RPMI7951 (cell line): ENCODE results near the gene SLC43A2. TPM values are rescaled to one million over a fixed set of nuclear protein-coding genes. Genes with fewer than 3 reads are reported as not detected.
"Not testable (repeated sequence)": the region's sequence is repeated elsewhere in the genome, so short reads cannot be mapped to it uniquely, and the experiment has no call there.

Experiments used
- DNase-seq: peaks from one replicate; pipeline ENCODE4 v3.0.0-alpha.2; 2012; ENCODE audit warnings: low read depth
- total RNA-seq: library from RNA; depleted of rRNA; stranded (reverse); fragments of >200 nt; shearing (Covaris generic); gene quantifications from 2 replicates; pipeline ENCODE4 v1.2.3, GENCODE V29; 2014

Gene SLC43A2
- total RNA-seq, 1 experiment from 2014 or later = 2.5 TPM

DNA sequence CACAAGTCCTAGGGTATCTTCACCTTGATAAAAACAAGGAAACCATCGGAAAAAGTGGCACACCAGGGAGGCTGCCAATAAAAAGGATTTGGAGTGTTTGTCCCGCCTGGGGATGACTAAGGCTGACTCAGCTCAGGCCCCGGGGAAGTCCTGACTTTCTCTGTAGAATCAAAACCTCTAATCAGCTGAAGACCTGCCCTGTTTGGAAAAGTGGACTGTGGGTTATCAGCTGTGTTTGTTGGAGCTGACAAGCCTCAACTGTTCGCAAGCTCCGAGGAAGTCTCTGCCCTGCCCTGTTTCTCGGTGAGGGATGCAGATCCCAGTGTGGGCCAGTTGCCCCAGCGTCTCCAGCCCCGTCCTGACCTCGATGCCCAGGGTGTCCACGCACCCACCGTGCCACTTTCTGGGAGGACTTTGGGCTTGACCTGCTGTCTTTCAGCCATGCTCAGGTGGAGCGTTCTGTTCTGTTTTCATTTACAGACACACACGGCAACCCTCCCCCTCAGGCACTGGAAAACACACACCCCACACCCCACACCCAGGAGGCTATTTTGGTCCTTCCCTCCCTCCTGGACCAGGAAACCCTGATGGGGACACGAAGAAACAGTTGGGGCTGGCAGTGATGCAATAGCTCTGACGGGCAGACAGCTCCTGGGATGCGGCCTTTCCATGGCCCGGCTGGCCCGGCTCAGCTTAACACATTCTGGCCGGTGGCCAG lies 38.4 kb downstream of the SLC43A2 start:
- peak; percentile 92 for DNase-seq

DNA sequence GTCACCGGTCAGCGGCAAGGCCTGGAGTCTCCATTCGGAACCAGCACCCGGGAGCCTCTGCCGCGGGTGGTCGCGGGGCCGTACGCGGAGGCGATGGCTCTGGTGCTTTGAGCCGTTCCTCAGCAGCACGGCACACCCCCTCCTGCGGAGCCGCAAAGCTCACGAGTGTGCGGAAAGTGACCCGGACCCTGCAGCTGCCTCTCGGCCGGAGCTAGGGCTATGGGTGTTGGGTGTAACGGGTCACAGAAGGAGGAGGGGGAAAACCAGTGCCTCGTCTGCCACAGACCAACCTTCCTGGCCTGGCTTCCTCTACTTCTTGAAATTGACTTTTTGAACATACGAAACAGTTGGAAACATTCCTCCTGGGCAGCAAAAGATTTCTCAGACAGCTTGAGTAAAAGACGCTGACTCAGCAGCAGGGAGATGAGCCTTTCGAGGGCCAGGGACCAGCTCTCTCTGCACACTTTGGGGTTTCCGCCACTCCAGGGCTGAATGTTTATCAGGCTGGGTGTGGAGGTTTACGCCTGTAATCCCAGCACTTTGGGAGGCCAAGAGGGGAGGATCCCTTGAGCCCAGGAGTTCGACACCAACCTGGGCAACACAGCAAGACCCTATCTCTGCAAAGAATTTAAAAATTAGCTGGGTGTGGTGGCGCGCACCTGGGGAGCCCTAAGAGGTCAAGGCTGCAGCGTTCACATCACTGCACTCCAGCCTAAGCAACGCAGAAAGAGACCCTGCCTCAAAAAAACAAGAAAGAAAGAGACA lies 39.6 kb downstream of the SLC43A2 start:
- no peak for DNase-seq

DNA sequence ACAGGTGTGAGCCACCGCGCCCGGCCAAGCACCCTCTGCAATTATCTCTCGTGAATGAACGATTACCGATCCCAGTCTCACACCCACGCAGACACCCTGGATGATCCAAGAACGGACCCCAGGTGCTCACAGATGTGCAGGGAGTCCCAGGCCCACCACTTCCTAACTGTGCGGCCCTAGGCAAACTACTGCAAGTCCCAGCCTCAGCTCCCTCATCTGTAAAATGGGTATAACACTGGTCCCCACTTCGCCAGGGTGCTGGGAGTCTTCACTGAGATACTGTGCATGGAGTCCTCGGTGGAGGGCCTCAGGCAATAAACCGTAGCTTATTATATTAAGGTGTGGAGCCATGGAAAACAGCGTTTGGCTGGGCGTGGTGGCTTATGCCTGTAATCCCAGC lies 44.5 kb downstream of the SLC43A2 start:
- DNase-seq = no peak

DNA sequence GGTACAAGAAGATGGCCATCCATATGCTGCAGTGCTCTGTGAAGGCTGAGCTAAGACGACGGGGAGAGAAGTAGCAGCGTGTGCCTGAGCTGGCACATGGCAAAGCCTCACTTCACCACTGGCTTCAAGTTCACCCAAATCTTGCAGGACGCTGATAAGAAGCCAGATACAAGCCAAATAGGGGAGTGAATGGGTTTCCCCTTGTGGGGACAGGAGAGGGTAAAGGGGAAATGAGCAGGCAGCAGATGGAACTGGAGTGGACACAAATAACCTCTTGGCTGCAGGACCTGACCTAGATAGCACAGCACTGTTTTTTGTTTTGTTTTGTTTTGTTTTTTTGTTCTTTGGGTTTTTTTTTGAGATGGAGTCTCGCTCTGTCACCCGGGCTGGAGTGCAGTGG lies 45.1 kb downstream of the SLC43A2 start:
- DNase-seq = no peak

DNA sequence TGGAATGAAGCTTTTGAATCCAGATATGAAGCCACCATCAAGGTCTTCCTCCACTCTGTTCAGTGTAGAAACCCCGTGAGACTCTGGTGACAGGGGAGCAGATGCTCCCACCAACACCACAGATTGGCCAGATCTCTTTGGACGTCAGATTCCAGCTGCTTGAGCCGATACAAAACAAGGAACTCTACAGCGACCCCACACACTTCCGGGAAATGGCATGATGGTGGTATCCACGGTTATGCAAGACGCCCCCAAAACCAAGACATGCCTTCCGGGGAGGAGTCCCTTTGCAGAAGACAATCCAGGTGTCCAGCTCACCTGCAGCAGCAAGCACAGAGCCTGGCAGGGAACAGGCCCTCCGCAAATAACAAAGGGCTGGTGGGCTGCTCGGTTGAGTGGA lies 46.3 kb downstream of the SLC43A2 start:
- no peak for DNase-seq

DNA sequence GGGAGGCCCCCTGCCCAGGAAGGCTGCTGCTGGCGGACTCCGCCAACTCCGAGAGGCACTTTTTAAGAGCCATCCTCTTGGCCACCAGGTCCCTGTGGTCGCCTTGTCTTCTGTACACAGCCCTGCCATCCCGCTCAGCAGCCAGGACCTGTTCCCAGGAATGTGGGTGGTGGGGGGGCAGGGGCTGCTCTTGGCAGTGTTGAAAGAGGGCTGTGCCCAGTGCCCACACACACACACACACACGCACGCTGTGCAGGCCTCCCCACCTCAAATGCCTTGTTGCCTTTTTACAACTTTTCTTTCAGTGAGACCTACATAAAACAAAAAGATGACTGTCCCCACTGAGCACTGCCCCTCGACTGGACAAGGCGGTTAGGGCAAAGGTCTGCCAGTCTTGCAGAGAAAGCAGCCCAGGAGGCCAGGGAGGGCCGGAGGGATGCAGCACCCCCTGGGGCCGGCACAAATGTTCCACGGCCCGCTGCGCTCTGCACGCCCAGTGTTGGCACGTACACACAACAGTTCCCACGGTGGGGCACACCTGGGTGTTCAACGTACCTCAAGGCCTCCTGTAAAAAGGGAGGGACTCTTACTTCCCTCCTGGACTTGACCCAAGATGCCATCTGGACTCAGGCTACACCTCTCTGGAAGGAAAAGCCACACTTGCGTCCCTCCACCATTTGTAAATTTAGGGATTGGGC lies 47.5 kb downstream of the SLC43A2 start:
- no peak for DNase-seq

DNA sequence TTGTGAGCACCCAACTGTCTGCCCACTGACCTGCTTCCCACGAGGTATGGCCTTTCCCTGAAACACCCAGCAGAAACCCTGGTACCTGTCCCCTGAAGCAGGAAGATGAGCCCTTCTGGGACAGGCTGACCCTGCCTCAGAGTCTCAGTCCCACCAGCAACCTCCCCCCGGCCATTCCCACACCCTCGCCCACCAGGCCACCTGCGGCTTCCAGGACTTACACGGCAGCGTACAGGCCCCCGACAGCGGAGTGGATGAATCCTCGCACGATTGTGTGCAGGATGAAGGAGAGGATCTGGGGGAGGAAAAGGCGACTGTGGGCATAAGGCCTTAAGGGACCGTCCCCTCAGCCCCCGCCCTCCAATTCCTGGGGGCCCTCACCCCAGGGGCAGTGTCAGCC lies 50.6 kb downstream of the SLC43A2 start:
- no peak for DNase-seq

DNA sequence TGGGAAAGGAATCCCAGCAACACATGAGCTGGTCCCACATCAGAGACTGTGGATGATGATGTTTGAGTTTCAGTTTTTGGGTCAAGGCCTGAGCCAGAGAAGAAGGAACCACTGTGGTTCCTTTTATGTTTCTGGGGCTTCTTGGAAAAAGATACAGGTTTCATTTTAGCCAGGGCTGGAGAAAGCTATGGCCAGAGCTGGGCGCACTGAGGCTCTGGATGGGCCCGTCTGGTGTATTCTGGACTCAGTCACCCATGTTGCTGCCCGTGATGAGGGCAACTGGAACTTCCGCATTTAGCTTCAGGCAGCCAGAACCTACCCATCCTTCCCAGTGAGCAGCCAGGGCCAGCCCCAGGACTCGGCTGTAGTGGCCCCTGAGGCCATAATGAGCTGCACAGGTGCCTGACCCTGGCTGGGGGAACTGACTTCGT lies 51.0 kb downstream of the SLC43A2 start:
- no peak for DNase-seq

DNA sequence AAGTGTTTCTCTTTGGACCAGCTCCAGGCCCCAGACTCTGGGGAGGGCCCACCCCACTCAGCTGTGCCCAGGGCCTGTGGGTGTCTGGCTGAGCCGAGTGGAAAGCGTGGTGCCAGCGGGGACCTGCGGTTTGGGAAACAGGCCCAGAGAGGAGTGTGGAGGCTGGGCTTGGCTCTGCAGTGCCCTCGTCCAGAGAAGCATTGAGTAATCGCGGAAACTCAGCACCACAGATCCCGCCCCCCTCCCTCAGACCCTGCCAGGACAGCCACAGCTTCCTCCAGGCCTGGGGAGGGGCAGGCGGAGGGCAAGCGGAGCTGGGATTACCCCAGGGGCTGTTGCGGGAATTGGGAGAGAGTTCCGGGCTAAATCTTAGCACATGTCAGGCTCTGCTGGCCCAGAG lies 51.5 kb downstream of the SLC43A2 start:
- DNase-seq = peak; percentile 97

DNA sequence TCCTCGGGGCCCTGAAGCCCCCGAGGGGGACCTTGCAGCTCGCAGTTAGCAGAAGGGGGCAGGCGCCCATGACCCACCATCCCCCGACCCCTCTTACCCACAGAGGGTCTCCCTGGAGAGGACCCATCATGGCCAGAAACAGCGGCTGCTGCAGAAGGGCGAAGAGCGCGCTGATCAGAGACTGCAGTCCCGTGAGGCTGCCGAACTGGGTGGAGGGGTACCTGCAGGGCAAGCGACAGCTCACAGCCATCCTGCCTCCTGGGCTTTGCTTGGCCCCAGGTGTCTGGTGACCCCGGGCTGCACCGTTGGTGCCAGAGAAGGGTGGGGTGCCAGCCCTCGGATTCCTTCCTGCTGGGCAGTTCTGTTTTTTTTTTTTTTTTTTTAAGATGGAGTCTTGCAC lies 52.1 kb downstream of the SLC43A2 start:
- no peak for DNase-seq

DNA sequence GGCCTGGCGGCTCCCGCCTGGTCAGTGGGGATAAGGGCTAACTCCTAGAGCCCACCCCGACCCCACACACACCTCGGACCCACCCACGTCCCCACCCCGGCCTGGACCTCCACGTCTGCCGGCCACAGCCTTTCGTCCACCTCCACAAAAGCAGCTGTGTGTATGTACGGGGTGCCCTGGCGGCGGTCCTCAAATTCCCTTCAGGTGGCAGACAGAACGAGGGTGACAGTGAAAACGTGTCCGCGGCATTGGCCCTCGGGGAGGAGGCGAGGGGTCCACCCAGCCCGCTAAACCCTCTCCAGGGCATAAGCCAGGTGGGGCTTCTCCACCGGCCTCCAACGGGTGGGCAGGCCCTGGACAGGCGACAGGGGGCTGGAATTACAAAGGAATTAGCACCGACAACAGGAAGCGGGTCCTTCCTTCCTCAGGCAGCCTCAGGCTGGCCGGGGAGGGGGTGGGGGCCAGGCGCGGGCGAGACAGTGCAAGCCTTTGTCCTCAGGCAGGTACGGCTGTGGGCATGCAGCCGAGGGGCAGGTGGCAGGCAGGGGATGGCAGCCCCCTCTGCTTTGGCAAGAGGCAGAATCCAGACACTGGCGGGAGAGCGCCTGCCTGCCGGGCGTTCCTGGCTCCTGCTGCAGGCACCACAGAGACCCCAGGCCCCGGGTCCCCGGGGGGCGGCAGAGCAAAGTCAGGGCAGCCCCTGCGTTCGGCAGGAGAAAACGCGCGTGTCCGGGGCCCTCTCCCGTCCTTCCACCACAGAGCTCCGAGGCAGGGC lies 53.8 kb downstream of the SLC43A2 start:
- no peak for DNase-seq

DNA sequence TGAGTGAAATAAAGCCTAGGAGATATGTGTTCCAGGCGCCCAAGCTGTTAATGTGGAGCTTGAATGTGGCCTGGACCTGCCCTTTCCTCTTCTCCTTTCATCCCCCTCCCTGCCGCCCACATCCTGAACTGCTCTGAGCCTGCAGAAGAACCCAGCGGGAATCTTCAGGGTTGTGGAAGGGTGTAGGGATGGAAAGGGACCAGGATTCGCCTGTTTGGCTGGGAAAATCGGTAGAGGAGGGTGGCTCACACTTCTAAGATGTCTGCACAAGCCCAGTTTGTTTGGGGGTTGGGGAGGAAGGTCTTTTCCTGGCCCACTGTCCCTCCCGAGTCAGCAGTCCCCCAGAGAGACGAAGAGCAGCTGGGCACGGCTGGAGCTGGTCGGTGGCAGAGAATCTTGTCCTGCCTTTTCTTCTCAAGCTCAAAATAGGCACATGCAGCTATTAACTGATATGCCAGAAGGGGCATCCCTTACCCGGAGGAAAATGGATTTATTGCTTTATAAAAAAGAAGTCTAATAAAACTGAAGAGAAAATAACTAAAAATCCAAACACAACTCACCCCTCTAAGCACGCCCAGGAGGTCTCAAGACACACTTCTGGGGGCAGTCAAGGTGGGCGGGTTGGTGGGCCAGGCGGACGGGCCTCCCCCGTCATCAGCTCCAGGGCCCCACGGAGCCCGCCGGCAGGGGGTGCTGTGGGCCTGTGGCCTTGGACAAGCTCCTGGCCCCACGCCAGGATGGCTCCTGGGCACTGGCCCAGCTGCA lies 54.5 kb downstream of the SLC43A2 start:
- peak; percentile 65 for DNase-seq

DNA sequence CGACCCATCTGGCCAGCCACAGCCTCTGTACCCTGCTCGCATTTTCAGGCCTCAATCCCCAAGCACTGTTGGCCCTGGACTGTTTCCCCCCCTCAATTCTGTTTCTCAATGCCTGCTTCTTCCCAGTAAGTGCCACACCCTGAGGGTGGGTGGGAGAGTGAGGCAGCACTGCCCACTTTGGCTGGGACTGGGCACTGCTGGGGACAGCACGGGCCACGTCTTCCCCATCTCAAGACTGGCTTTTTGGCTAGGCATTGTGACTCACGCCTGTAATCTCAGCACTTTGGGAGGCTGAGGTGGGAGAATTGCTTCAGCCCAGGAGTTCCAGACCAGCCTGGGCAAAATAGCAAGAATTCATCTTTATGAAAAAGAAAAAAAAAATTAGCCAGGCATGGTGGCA lies 56.0 kb downstream of the SLC43A2 start:
- DNase-seq = not testable (repeated sequence)

DNA sequence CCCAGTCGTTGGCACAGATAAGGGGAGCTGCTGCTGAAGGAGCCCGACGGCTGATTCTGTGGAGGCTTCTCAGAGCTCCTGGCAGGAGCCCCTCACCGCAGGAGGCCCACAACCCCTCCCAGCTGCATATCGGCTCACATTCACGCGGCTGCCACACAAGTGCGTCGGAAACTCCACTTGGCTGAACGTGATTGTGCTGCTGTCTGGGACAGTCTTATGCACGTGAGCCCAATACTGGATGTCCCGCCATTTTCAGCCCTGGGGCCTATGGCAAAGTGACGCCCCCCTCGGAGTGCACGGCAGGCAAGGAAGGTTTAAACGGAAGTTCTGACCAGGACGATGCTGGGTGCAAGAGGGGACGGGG lies 57.3 kb downstream of the SLC43A2 start:
- no peak for DNase-seq

DNA sequence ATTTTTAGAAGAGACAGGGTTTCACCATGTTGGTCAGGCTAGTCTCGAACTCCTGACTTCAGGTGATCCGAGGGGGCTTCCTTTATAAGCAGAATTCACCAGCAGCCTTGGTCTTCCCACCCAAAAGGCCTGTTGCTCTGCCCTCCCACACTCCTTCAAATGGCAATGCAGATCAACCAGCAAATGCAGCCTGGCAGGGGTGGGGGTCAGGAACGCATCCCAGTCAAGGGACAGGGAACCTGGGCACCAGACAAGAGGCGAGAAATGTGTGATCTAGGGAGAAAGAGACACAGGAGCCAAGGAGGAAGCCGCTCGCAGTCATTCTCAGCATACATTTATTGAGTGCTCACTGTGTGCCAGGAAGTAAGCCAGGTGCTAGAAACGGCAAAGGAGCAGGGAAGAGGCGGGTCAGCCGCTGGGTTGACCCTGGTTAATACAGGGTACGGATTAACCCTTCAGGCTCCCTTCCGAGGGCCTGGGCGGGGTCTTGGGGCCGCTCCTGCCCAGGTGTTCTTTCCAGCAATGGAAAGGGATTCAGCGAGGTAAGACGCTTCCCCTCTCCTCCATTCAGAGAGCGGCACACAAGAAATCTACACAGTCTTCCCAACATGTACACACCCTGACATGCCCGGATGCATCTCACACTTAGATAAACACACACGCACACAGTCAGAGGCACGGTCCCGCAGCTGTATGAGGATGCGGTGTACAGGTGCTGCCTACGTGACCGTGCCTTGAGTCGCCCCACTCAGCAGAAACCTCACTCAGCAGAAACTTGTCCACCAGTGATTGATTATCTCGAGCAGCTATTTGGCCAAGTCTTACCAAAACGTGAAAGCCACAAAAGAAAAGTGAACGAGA lies 59.5 kb downstream of the SLC43A2 start:
- DNase-seq = no peak

DNA sequence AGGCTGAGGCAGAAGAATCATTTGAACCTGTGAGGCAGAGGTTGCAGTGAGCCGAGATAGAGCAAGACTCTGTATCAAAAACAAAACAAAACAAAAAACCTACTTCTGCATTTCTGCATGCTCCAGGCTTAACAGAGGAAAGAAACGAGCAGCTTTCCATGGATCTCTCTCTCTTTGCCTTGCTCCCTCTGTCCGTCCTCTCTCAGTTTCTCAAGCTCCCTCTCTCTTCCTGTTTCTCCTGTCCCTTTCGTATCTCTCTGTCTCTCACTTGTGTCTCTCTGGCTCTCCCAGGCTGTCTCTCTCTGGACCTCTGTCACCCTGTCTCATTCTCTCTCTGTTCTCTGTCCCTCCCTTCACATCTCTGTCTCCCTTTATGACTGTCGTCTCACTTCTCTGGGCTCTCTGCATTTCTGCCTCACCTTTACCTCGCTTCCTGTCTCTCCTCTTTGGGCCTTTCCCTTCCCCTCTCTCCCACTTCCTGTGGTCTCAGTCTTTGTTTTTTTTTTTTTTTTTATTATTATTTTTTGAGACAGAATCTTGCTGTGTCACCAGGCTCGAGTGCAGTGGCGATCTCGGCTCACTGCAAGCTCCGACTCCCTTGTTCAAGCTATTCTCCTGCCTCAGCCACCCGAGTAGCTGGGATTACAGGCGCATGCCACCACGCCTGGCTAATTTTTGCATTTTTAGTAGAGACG lies 62.0 kb downstream of the SLC43A2 start:
- DNase-seq = no peak

DNA sequence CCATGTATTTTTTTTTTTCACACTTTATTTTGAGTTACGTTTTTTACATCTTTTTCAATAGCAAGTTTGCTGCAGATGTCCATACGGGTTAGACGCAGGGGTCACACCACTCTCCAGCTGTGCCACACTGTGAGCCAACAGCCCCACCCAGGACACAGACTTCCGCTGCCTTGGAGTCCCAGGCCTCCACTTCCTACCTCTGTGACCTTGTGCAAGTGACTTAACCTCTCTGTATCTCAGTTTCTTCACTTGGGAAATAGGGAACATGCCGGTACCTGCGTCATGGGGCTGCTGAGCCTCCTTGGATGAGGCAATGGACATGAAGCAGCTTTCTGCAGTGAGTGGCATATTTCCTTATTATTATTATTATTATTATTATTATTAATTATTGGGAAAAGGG lies 62.8 kb downstream of the SLC43A2 start:
- DNase-seq = no peak

DNA sequence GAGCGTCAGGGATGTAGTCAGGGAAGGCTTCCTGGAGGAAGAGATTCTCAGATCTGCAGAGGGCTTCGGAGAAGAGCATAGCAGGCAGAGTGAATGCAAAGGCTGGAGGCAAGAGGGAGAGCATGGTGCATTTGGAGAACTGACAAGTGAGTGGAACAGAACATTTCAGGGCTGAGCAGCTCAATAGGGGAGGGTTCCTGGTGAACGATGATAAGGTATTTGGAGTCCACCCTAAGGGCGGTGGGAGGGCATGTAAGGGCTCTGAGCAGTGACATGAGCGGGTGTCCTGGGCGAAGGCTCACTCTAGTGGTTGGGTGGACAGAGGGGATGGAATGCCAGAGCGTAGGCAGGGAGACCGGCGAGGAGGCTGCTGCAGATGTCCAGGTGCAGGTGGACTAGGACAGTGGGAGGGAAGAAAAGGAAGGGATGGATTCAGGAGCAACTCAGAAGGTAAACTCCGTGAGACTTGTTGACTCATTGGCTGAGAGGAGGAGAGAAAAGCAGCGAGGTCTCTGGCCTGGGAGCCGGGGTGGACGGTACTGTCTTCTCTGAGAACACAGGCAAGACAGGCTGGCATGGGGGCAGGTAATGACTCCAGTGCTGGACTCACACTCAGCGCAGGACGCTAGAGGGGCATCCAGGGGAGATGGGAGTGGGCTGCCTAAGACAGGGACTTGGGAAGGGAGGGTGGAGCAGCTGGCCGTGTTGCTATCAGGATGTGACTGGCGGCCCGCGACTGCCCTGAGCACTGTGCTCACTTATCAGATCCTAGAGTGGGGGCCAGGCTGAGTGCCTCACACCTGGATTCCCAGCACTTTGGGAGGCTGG lies 64.6 kb downstream of the SLC43A2 start:
- DNase-seq = no peak

DNA sequence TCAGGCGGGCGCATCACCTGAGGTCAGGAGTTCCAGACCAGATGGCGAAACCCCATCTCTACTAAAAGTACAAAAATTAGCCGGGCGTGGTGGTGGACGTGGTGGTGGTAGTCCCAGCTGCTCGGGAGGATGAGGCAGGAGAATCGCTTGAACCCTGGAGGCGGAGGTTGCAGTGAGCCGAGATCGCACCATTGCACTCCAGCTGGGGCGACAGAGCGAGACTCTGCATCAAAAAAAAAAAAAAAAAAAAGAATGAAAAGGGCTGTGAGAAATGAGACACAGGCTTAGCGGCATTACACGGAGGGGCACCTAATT lies 65.2 kb downstream of the SLC43A2 start:
- not testable (repeated sequence) for DNase-seq
